ENCODE measurements around the gene VEGFC. TPM values are rescaled to one million over a fixed set of nuclear protein-coding genes. Genes with fewer than 3 reads are reported as not detected.

VEGFC gene
- total RNA-seq, 2 donors from 2014 or later = 11.6 to 25.4 TPM

GRCh38 chr4:176735300-176735699 is 57.4 kb downstream of the VEGFC start:
- no peak for DNase-seq (ENCODE audit: low spot score)
- intact Hi-C loops (cut with DNase I) = no loop called here

- DNase-seq (ENCODE audit: low spot score) = no peak
- intact Hi-C loops (cut with DNase I) = no loop called here
Observed at GRCh38 chr4:176734461-176734860, 58.3 kb downstream of the VEGFC start.

GRCh38 chr4:176729489-176729888 is 63.2 kb downstream of the VEGFC start:
- intact Hi-C loops (cut with DNase I) = no loop called here
- no peak for DNase-seq (ENCODE audit: low spot score)

GRCh38 chr4:176726803-176727202 is 65.9 kb downstream of the VEGFC start:
- DNase-seq (ENCODE audit: low spot score) = no peak
- intact Hi-C loops (cut with DNase I) = no loop called here

GRCh38 chr4:176721459-176721858 is 71.3 kb downstream of the VEGFC start:
- DNase-seq (ENCODE audit: low spot score) = no peak
- intact Hi-C loops (cut with DNase I) = no loop called here

- DNase-seq (ENCODE audit: low spot score) = no peak
- intact Hi-C loops (cut with DNase I) = no loop called here
Observed at GRCh38 chr4:176718881-176719280, 73.8 kb downstream of the VEGFC start.

- intact Hi-C loops (cut with DNase I) = no loop called here
- no peak for DNase-seq (ENCODE audit: low spot score)
Observed at GRCh38 chr4:176717237-176717636, 75.5 kb downstream of the VEGFC start.

- intact Hi-C loops (cut with DNase I) = no loop called here
- DNase-seq (ENCODE audit: low spot score) = no peak
Observed at GRCh38 chr4:176709417-176709816, 83.3 kb downstream of the VEGFC start.

GRCh38 chr4:176708771-176709311 is 83.9 kb downstream of the VEGFC start:
- no peak for DNase-seq (ENCODE audit: low spot score)
- intact Hi-C loops (cut with DNase I) = no loop called here

GRCh38 chr4:176690716-176691115 is 102.0 kb downstream of the VEGFC start:
- no peak for DNase-seq (ENCODE audit: low spot score)
- intact Hi-C loops (cut with DNase I) = no loop called here

- intact Hi-C loops (cut with DNase I) = no loop called here
- no peak for DNase-seq (ENCODE audit: low spot score)
Observed at GRCh38 chr4:176680668-176681180, 112.0 kb downstream of the VEGFC start.

- DNase-seq (ENCODE audit: low spot score) = no peak
- intact Hi-C loops (cut with DNase I) = no loop called here
Observed at GRCh38 chr4:176676901-176677300, 115.8 kb downstream of the VEGFC start.

- DNase-seq (ENCODE audit: low spot score) = no peak
- intact Hi-C loops (cut with DNase I) = no loop called here
Observed at GRCh38 chr4:176675810-176676209, 116.9 kb downstream of the VEGFC start.

- intact Hi-C loops (cut with DNase I) = no loop called here
- DNase-seq (ENCODE audit: low spot score) = no peak
Observed at GRCh38 chr4:176671532-176671931, 121.2 kb downstream of the VEGFC start.

- intact Hi-C loops (cut with DNase I) = no loop called here
- DNase-seq (ENCODE audit: low spot score) = no peak
Observed at GRCh38 chr4:176668324-176668723, 124.4 kb downstream of the VEGFC start.

GRCh38 chr4:176664964-176665363 is 127.8 kb downstream of the VEGFC start:
- intact Hi-C loops (cut with DNase I) = no loop called here

GRCh38 chr4:176660561-176660960 is 132.2 kb downstream of the VEGFC start:
- DNase-seq (ENCODE audit: low spot score) = no peak
- intact Hi-C loops (cut with DNase I) = no loop called here

More at GRCh38 chr4:176664964-176665363, 127.8 kb downstream of the VEGFC start:
- DNase-seq (ENCODE audit: low spot score) = no peak

GRCh38 chr4:176656108-176656507 is 136.6 kb downstream of the VEGFC start:
- intact Hi-C loops (cut with DNase I) = no loop called here
- no peak for DNase-seq (ENCODE audit: low spot score)

GRCh38 chr4:176654565-176655216 is 138.0 kb downstream of the VEGFC start:
- intact Hi-C loops (cut with DNase I) = no loop called here

GRCh38 chr4:176653401-176654220 is 139.1 kb downstream of the VEGFC start:
- intact Hi-C loops (cut with DNase I) = no loop called here
- DNase-seq (ENCODE audit: low spot score) = no peak

More at GRCh38 chr4:176654565-176655216, 138.0 kb downstream of the VEGFC start:
- DNase-seq (ENCODE audit: low spot score) = no peak

All from posterior vena cava (tissue), 2 donors.